ENCODE data around the gene SCN3A.
A peak's percentile ranks its signal among the peaks of the same experiment; 100 is the strongest.

The SCN3A gene

DNA sequence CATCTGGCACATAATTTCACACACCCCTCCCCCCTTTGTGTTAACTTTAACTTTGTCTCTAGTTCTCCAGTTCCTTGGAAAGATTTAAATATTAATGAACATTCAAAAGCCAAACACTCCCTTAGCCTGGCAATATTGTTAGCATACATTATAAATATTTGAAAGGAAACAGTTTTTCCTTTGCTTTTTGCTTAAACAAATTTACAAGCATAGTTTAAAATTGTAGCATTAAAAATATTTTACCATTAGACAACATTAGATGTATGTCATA lies 135.4 kb downstream of the SCN3A start:
- TF ChIP-seq GATA3 (IDR thresholded peaks at IDR 0.05; ENCODE audit: low read depth, low read length) (no peak), GATA2 (IDR thresholded peaks at IDR 0.05; ENCODE audit: low read depth, low read length) (no peak)

DNA sequence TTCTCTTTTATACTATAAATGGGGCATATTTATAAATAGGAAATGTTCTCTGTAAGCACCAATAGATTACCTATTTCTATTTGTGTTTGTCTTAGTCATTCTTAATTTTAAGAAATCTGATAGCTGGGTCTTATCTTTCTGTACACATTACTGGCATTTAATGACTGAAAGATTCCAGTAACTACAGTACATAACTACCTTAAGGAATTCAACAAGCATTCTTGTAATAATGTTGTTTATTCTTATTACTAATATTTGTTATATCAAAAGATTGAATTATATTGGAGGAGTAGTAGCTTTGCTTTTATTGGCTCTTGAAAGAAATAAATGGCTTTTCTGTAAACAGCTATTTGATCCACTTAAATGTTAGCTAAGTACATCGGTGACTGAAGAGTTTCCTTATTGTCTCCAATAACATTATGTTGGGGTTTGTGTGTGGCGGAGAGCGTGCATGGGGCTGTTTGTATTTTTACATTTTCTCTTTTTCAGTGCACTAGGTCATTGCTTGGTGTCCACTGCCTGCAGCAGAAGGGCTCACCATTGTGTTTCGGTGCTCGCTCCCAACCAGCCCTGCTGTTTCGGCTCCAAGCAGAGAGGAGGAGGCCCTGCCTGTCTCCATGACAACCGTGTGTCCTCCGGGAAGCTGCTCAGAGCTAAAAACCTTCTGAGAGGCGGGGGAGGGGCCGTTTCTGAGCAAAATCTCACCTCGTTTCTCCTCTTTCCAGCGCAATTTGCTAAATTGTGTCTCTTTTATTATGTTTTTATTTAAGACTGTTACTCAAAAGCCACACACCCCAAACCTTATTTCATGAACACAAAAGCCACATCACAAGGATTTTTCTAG lies 136.0 kb downstream of the SCN3A start:
- TF ChIP-seq GATA2 (IDR thresholded peaks at IDR 0.05; ENCODE audit: low read depth, low read length) (no peak), GATA3 (IDR thresholded peaks at IDR 0.05; ENCODE audit: low read depth, low read length) (no peak)

DNA sequence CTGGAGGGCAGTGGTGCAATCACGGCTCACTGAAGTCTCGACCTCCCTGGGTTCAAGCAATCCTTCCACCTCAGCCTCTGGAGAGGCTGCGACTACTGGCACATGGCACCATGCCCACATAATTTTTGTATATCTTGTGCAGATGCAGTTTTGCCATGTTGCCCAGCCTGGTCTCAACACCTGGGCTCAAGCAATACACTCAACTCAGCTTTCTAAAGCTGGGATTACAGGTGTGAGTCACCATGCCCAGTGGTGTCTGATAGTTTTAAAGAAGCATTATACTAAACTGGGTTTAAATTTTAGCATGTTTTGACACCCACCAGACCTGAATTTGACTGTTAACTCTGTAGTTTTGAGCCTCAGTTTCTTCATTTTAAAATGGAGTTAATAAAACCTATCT lies 139.1 kb downstream of the SCN3A start:
- TF ChIP-seq GATA2 (IDR thresholded peaks at IDR 0.05; ENCODE audit: low read depth, low read length) (no peak), GATA3 (IDR thresholded peaks at IDR 0.05; ENCODE audit: low read depth, low read length) (no peak)

DNA sequence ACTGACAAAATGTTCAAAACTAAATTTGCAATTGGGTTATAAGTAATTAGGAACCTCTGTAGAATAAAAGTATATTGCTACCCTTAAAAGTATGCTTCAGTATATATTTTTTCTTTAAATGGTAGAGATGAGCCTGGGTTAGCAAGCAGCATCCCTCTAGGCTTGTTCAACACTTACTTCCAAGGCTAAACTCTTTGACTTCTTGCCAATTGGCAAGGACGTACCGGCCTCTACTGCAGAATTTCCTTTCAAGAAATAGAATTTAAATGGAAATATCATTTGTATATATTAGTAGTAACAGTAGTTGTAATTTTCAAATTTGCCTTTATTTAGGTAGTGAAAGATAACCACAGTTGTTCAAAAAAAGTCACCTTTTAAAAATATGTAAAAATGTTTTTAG lies 143.4 kb downstream of the SCN3A start:
- TF ChIP-seq GATA3 (IDR thresholded peaks at IDR 0.05; ENCODE audit: low read depth, low read length) (no peak), GATA2 (IDR thresholded peaks at IDR 0.05; ENCODE audit: low read depth, low read length) (no peak)

DNA sequence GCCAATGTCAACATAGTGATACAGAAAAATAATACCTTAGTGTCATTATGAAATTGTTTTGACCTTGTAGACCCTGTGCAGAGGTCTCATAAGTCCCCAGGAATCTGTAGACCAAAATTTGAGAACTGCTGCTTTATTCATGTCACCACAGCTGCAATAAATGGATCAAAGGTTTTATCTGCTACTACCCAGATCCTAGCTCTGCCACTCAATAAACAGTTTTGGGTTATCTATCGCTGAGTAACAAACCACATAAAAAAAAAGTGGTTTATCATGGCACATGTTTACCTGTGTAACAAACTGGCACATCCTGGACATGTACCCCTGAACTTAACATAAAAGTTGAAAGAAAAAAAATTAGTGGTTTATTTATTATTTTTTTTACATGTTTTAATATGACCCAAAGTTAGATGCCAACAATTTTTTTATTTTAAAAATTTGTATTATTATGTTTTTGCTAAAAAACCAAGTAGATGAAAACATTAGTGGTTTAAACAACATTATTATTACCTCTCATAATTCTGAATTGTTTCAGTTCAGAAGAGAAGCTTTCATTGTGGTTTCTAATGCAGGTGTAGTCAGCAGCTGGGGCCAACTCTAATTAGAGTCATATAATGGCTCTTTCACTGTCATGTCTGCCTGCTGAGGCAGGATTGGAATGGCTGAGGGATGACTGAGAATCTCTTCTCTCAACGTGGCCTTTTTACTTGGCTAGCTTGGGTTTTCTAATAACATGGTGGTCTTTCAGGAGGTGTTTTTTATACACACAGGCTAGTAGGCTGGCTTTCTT lies 145.2 kb downstream of the SCN3A start:
- TF ChIP-seq GATA2 (IDR thresholded peaks at IDR 0.05; ENCODE audit: low read depth, low read length) (no peak), GATA3 (IDR thresholded peaks at IDR 0.05; ENCODE audit: low read depth, low read length) (no peak)

DNA sequence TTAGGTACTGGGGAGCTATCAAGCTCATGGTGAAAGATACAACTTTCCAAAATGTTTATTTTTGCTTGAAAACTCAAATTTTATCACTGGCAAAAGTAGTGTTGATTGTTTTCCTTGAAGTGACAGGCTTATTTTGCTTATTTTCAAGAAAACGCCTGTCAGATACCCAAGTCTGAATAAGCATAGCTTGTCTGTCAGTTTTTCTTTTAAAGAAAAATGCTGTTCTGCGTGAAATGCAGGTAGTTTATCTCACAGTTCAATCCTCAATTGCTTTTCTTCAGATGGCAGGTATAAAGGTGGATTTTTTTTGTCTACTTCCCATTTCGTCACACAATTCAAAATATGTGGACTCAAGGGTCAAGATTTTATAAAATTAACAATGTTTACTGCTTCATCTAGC lies 145.9 kb downstream of the SCN3A start:
- no peak for TF ChIP-seq GATA3 (IDR thresholded peaks at IDR 0.05; ENCODE audit: low read depth, low read length)

DNA sequence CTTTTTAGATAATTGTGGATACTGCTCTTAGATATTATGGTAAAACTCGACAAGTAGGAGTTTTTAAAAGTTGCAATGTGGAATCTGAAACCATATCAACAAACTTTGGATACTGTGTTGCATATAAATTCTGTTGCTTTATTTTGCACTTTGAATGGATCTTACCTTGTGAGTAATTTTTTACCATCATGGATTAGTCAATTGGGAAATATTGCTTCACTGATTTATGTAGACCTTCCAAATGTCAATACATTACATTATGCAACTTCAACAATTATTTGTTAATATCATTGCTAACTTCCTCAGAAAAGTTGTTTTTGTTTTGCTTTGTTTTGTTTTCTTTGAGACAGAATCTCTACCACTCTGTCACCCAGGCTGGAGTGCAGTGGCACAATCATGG lies 146.5 kb downstream of the SCN3A start:
- TF ChIP-seq GATA3 (IDR thresholded peaks at IDR 0.05; ENCODE audit: low read depth, low read length) (no peak), GATA2 (IDR thresholded peaks at IDR 0.05; ENCODE audit: low read depth, low read length) (no peak)

DNA sequence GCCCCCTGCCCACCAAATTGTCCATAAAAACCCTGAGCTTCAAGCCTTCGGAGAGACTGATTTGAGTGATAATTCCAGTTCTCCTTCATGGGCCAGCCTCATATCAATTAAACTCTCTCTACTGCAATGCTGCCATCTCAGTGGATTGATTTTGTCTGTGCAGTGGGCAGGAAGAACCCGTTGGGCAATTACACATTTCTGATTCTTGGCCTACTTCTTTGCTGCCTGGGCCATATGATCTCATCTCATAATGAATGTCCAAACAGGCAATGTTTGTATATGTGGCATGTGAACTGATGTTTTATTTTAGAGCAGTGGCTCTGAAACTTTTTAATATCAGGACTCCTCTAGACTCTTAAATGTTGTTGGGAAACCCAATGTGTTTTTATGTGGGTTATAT lies 147.3 kb downstream of the SCN3A start:
- TF ChIP-seq GATA2 (IDR thresholded peaks at IDR 0.05; ENCODE audit: low read depth, low read length) (no peak), GATA3 (IDR thresholded peaks at IDR 0.05; ENCODE audit: low read depth, low read length) (no peak)

DNA sequence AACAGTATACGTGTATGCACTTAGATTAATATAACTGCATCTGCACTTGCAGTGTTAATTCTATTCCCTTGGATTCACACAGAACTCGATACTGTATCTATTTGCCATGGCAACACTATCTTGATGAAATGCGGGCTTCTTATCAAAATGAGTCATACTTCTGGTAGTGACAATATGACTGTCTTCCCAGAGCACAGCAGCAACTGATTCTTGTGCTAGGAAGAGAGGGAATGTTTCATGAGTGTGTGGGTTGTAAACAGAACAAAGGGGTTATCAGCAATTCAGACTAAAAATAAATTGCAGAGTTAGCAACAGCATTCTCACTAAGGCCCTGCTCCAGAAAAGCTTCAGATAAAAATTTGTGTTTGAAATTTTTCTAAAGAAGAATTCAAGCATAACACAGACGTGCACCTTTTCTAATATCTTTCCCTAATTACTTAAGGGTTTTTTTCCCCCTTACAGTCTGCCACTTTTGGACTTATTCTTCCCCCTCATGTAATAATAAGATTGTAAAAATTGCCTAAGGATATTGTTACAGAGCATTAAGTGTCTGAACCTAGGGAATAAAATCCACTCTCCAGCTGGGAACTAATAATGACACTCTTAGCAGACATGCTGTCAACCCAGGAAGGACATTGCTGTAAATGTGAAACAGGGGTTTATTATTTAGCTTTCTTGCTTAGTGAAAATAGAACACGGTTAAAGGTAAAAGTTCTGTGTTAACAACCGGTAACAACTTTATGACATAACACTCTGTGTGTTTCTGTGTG lies 148.6 kb downstream of the SCN3A start:
- TF ChIP-seq GATA2 (IDR thresholded peaks at IDR 0.05; ENCODE audit: low read depth, low read length) (peak; percentile 72), GATA3 (IDR thresholded peaks at IDR 0.05; ENCODE audit: low read depth, low read length) (peak; percentile 63)

DNA sequence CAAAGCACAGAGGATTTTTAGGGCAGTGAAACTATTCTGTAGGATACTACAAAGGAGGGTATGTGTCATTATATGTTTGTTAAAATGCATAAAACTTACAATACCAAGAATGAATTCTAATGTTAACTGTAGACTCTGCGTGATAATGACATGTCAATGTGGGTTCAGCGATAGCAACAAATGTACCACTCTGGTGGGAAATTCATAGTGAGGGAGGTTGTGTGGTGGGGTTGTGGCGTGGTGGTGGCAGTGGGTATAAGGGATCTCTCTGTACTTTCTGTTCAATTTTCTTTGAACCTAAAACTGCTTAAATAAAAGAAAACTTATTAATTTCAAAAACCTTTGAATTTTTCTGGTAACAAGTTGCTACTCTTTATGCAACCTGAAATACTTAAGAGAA lies 149.2 kb downstream of the SCN3A start:
- TF ChIP-seq GATA3 (IDR thresholded peaks at IDR 0.05; ENCODE audit: low read depth, low read length): no peak
- no peak for TF ChIP-seq GATA2 (IDR thresholded peaks at IDR 0.05; ENCODE audit: low read depth, low read length)

DNA sequence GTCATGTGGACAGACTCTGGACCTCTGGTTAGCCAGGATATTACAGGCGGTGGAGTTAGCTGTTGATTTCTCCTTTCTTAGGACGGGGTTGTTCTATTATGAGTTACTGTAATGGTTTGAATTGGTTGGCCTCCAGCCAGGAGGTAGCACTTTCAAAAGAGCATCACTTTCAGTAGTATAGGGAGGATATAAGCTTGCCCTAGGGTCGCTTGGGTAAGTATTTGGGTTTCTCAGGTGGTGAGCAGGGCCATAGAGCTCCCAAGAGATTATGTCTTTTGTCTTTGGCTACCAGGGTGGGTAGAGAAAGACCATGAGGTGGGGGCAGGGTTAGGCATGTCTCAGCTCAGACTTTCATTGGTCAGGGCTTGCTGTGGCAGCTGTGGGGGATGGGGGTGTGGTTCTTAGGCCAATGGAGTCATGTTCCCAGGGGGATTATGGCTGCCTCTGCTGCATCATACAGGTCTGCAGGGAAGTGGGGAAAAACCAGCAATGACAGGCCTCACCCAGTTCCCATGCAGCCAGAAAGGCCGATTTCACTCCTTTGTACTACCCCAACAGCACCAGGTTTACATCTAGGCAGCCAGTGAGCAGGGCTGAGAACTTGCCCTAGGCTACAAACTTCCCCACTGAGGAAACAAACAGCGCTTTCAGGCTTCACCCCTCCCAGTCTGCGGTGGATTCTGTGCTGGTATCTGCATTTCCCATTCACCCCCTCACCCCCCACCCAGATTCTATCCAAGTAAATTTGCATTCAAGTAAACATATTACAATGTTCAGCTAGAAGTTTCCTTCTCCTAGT lies 159.1 kb downstream of the SCN3A start:
- no peak for TF ChIP-seq GATA2 (IDR thresholded peaks at IDR 0.05; ENCODE audit: low read depth, low read length)
- no peak for TF ChIP-seq GATA3 (IDR thresholded peaks at IDR 0.05; ENCODE audit: low read depth, low read length)
